Loucy (cell line): Measurements from ENCODE around the gene CORO7.

ENCODE experiments used
- EZH2phosphoT487 ChIP-seq: fragments of 200-600 bp; IDR thresholded peaks from 2 replicates; pipeline ENCODE4 v1.6.1; 2018; ENCODE audit warnings: antibody characterized with exemption, mild to moderate bottlenecking, moderate library complexity, borderline replicate concordance
- TF ChIP-seq, protein P1 (sequence below): fragments of 200-600 bp; sonication (generic); conservative IDR thresholded peaks from 2 replicates; pipeline ENCODE4 v1.5.1; 2014; ENCODE audit warnings: mild to moderate bottlenecking, antibody characterized with exemption, low read length

DNA sequence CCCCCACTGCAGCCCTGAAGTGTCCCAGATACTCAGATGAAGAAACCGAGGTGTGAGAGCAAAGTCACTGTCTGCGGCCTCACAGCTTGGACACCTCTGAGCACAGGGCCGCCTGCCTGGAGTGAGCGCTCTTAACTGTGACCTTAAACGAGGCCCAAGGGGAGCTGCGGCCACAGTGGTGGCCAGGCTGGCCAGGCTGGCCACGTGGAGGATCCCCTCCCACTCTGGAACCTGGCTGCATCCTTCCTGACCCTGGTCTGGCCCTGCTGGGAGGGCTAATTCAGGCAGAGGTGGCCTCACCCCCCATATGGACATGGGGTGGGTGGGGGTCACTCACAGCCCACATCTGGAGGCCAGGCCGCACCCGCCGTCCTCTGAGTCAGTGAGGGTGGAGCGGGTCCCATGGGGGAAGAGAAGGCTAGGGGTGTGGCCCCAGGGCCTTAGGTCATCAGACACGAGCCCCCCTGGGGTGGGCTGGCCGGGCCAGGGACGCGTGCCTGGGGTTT is 38.2 kb downstream of the CORO7 start:
- TF ChIP-seq, protein P1, sequence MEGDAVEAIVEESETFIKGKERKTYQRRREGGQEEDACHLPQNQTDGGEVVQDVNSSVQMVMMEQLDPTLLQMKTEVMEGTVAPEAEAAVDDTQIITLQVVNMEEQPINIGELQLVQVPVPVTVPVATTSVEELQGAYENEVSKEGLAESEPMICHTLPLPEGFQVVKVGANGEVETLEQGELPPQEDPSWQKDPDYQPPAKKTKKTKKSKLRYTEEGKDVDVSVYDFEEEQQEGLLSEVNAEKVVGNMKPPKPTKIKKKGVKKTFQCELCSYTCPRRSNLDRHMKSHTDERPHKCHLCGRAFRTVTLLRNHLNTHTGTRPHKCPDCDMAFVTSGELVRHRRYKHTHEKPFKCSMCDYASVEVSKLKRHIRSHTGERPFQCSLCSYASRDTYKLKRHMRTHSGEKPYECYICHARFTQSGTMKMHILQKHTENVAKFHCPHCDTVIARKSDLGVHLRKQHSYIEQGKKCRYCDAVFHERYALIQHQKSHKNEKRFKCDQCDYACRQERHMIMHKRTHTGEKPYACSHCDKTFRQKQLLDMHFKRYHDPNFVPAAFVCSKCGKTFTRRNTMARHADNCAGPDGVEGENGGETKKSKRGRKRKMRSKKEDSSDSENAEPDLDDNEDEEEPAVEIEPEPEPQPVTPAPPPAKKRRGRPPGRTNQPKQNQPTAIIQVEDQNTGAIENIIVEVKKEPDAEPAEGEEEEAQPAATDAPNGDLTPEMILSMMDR, result no peak
- no peak for TF ChIP-seq EZH2phosphoT487
